Loucy (cell line): ENCODE results near the gene DMRTA2.

Experiments used
- EZH2phosphoT487 ChIP-seq: fragments of 200-600 bp; IDR thresholded peaks from 2 replicates; pipeline ENCODE4 v1.6.1; 2018; ENCODE audit warnings: antibody characterized with exemption, mild to moderate bottlenecking, moderate library complexity, borderline replicate concordance
- TF ChIP-seq, protein P1 (sequence below): fragments of 200-600 bp; sonication (generic); conservative IDR thresholded peaks from 2 replicates; pipeline ENCODE4 v1.5.1; 2014; ENCODE audit warnings: mild to moderate bottlenecking, antibody characterized with exemption, low read length

- TF ChIP-seq, protein P1, sequence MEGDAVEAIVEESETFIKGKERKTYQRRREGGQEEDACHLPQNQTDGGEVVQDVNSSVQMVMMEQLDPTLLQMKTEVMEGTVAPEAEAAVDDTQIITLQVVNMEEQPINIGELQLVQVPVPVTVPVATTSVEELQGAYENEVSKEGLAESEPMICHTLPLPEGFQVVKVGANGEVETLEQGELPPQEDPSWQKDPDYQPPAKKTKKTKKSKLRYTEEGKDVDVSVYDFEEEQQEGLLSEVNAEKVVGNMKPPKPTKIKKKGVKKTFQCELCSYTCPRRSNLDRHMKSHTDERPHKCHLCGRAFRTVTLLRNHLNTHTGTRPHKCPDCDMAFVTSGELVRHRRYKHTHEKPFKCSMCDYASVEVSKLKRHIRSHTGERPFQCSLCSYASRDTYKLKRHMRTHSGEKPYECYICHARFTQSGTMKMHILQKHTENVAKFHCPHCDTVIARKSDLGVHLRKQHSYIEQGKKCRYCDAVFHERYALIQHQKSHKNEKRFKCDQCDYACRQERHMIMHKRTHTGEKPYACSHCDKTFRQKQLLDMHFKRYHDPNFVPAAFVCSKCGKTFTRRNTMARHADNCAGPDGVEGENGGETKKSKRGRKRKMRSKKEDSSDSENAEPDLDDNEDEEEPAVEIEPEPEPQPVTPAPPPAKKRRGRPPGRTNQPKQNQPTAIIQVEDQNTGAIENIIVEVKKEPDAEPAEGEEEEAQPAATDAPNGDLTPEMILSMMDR = no peak
- TF ChIP-seq EZH2phosphoT487 = no peak
Measured at GRCh38 chr1:50421366-50421748, 1.9 kb downstream of the DMRTA2 start.
